ENCODE data around the gene AHSG.

The AHSG gene

GRCh38 chr3:186665625-186666188 is 52.8 kb downstream of the AHSG start, which contains the start of gene HRG:
TSS of gene HRG (plus strand) at chr3:186666014. CDS start at chr3:186666032, 18 bp downstream.
- Histone ChIP-seq H3K36me3 (ENCODE audit: insufficient read depth, low read length) (no peaks in the 10 kb centered on the region), H3K27me3 (ENCODE audit: insufficient read depth, low read length, poor library complexity, severe bottlenecking) (no peaks in the 10 kb centered on the region), H3K9me3 (ENCODE audit: insufficient read depth, low read depth, low read length) (no peaks in the 10 kb centered on the region), H3K4me3 (ENCODE audit: low read length, poor library complexity, severe bottlenecking) (no peak within 1 kb of the TSS), H2AFZ (ENCODE audit: low read length) (no peak within 1 kb of the TSS), H3F3A (ENCODE audit: low read depth) (no peaks in the 10 kb centered on the region), H3K79me2 (ENCODE audit: insufficient read depth, low read length) (no peaks in the 10 kb centered on the region), H3K4me1 (ENCODE audit: insufficient read depth, low read length, poor library complexity, severe bottlenecking) (no peaks in the 10 kb centered on the region), H3K9ac (ENCODE audit: low read depth, low read length, poor library complexity, severe bottlenecking) (no peak within 1 kb of the TSS), H3K4me2 (ENCODE audit: low read depth, low read length, poor library complexity, severe bottlenecking) (no peak within 1 kb of the TSS), H4K20me1 (ENCODE audit: insufficient read depth, low read length, poor library complexity, severe bottlenecking) (no peaks in the 10 kb centered on the region), H3K9me2 (replicated peaks; ENCODE audit: low read depth, low read length) (no peaks in the 10 kb centered on the region)
- TF ChIP-seq EZH2phosphoT487 (IDR thresholded peaks at IDR 0.05; ENCODE audit: borderline replicate concordance), result no peak
- no peak for TF ChIP-seq CTCF (conservative IDR thresholded peaks at IDR 0.05; ENCODE audit: low read length)

GRCh38 chr3:186668426-186668825 is 55.6 kb downstream of the AHSG start:
- no peak overlapping the region for H3K4me3 ChIP-seq (ENCODE audit: low read length, poor library complexity, severe bottlenecking)
- no peak overlapping the region for H2AFZ ChIP-seq (ENCODE audit: low read length)
- no peak overlapping the region for H3K4me2 ChIP-seq (ENCODE audit: low read depth, low read length, poor library complexity, severe bottlenecking)
- no peaks in the 10 kb centered on the region for H3K36me3 ChIP-seq (ENCODE audit: insufficient read depth, low read length)
- no peaks in the 10 kb centered on the region for H3K4me1 ChIP-seq (ENCODE audit: insufficient read depth, low read length, poor library complexity, severe bottlenecking)
- H3K9me3 ChIP-seq (ENCODE audit: insufficient read depth, low read depth, low read length), result no peaks in the 10 kb centered on the region
- H3K27me3 ChIP-seq (ENCODE audit: insufficient read depth, low read length, poor library complexity, severe bottlenecking), result no peaks in the 10 kb centered on the region
- no peak overlapping the region for H3K9ac ChIP-seq (ENCODE audit: low read depth, low read length, poor library complexity, severe bottlenecking)
- no peaks in the 10 kb centered on the region for H3K79me2 ChIP-seq (ENCODE audit: insufficient read depth, low read length)
- no peak for TF ChIP-seq EZH2phosphoT487 (IDR thresholded peaks at IDR 0.05; ENCODE audit: borderline replicate concordance)
- no peak for TF ChIP-seq CTCF (conservative IDR thresholded peaks at IDR 0.05; ENCODE audit: low read length)
- H3F3A ChIP-seq (ENCODE audit: low read depth), result no peaks in the 10 kb centered on the region
- no peaks in the 10 kb centered on the region for H4K20me1 ChIP-seq (ENCODE audit: insufficient read depth, low read length, poor library complexity, severe bottlenecking)
- H3K9me2 ChIP-seq (replicated peaks; ENCODE audit: low read depth, low read length), result no peaks in the 10 kb centered on the region

GRCh38 chr3:186669378-186670084 is 56.7 kb downstream of the AHSG start:
- H3K9ac ChIP-seq (ENCODE audit: low read depth, low read length, poor library complexity, severe bottlenecking), result no peak overlapping the region
- H3K36me3 ChIP-seq (ENCODE audit: insufficient read depth, low read length), result no peaks in the 10 kb centered on the region
- no peak for TF ChIP-seq EZH2phosphoT487 (IDR thresholded peaks at IDR 0.05; ENCODE audit: borderline replicate concordance)
- no peaks in the 10 kb centered on the region for H3F3A ChIP-seq (ENCODE audit: low read depth)
- H3K27me3 ChIP-seq (ENCODE audit: insufficient read depth, low read length, poor library complexity, severe bottlenecking), result no peaks in the 10 kb centered on the region
- no peaks in the 10 kb centered on the region for H3K9me2 ChIP-seq (replicated peaks; ENCODE audit: low read depth, low read length)
- no peaks in the 10 kb centered on the region for H3K4me1 ChIP-seq (ENCODE audit: insufficient read depth, low read length, poor library complexity, severe bottlenecking)
- H3K4me3 ChIP-seq (ENCODE audit: low read length, poor library complexity, severe bottlenecking), result no peak overlapping the region
- no peaks in the 10 kb centered on the region for H3K79me2 ChIP-seq (ENCODE audit: insufficient read depth, low read length)
- no peaks in the 10 kb centered on the region for H4K20me1 ChIP-seq (ENCODE audit: insufficient read depth, low read length, poor library complexity, severe bottlenecking)
- no peaks in the 10 kb centered on the region for H3K9me3 ChIP-seq (ENCODE audit: insufficient read depth, low read depth, low read length)
- no peak overlapping the region for H3K4me2 ChIP-seq (ENCODE audit: low read depth, low read length, poor library complexity, severe bottlenecking)
- no peak overlapping the region for H2AFZ ChIP-seq (ENCODE audit: low read length)

Measured in Loucy (cell line).